Cardiac fibroblast (primary cell): ENCODE measurements around the gene TNS1.

Experiments
- DNase-seq, 2 donors: peaks; one replicate each; pipeline versions ENCODE4 v3.0.0 to v3.0.0-alpha.2; 2010; ENCODE audit warnings: low read depth in 2 of 2
- H3K4me3 ChIP-seq, 2 donors: replicated peaks in 1 of 2; 1 replicate in 1 of 2; 2 replicates in 1 of 2; pipeline ENCODE4 v1.5.1; 2011; ENCODE audit warnings: low read depth in 2 of 2, low read length in 2 of 2, mild to moderate bottlenecking in 2 of 2, moderate library complexity in 1 of 2
- TF ChIP-seq, protein P1 (sequence below): IDR thresholded peaks from one replicate; pipeline ENCODE4 v1.5.1; 2011; ENCODE audit warnings: low read depth, mild to moderate bottlenecking, low read length, inconsistent platforms

The TNS1 gene

DNA sequence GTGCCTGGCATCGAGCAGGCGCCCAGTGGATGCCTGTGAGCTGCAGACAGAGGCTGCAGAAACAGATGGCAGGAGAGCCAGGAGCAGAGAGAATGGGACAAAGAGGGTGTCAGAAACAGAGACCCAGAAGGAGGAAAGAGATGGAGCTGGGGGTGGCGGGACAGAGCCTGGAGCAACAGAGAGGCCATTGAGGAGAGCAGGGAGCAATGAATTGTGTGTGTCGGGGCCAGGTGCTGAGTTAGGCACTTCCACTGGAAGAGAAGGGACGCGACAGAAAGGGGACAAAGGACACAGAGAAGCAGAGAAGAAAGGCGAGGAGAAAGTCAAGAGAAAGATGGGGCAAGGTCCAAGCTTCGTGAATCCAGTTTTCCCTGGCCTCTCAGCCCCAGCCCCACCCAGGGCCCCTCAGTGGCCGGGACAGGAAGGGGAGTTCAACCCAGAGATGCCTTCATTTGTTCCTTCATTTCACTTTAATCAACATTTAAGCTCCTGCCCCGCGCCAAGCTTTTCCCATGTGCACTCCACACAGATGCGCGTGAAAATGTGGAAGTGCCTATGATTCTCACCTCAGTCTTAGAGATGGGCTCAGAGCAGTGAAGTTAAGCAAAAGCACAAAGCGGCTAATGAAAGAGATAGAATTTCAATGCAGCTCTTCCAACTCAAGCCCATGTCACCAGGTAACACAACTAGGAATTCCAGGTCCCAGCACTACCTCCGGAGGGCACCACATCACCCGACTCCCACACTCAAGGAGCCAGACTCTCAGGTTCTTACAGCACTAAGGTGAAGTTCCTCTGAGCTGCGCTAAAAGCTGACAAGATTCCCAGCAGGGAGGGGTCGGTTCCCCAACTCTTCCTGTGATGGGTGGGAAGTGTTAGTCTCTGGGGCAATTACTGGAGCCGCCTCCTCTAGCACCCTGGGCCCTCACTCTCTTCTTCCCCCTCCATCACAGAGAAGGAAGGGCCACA, 55.1 kb downstream of the TNS1 start:
- no peak for DNase-seq
- TF ChIP-seq, protein P1, sequence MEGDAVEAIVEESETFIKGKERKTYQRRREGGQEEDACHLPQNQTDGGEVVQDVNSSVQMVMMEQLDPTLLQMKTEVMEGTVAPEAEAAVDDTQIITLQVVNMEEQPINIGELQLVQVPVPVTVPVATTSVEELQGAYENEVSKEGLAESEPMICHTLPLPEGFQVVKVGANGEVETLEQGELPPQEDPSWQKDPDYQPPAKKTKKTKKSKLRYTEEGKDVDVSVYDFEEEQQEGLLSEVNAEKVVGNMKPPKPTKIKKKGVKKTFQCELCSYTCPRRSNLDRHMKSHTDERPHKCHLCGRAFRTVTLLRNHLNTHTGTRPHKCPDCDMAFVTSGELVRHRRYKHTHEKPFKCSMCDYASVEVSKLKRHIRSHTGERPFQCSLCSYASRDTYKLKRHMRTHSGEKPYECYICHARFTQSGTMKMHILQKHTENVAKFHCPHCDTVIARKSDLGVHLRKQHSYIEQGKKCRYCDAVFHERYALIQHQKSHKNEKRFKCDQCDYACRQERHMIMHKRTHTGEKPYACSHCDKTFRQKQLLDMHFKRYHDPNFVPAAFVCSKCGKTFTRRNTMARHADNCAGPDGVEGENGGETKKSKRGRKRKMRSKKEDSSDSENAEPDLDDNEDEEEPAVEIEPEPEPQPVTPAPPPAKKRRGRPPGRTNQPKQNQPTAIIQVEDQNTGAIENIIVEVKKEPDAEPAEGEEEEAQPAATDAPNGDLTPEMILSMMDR: no peak
- no peak overlapping the region for H3K4me3 ChIP-seq

DNA sequence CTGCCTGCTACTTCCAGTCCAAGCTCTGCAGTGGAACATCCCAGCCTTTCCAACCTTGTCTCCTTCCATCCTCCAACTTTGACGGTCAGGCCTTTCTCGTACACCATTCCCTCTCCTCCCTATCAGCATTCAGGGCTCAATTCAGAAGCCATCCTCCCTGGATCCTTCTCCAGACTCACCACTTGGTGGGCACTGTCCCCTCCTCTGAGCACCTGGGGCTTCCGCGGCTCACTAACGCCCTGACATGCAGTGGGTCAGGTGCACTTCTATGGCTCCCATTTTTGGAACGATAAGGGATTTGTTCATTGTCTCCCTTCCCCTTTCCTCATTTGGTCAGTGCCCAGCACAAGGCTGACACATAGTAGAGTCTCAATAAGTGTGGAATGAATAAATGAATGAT, 56.7 kb downstream of the TNS1 start:
- TF ChIP-seq, protein P1: no peak
- no peak overlapping the region for H3K4me3 ChIP-seq

DNA sequence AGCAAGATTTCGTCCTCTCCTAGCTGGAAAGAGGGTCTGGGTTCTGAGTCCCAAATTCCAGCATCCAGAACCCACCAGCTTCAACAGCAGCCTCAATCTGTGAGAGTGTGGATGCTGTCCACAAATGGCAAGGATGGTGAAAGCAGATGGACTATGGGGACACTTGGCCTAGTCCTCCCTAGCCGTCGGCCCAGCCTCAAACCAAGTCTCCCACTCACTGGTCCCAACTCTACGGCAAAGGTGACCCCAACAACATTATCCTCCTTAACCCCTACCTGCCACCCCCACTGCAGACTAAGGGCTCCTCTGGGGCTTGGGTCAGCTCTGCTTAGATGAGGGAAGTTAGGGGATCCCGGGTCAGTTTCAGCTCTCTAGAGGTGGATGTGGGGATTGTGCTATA, 57.3 kb downstream of the TNS1 start:
- no peak overlapping the region for H3K4me3 ChIP-seq
- TF ChIP-seq, protein P1: no peak

More for the DNA sequence above, 56.7 kb downstream of the TNS1 start:
- DNase-seq: no peak

DNA sequence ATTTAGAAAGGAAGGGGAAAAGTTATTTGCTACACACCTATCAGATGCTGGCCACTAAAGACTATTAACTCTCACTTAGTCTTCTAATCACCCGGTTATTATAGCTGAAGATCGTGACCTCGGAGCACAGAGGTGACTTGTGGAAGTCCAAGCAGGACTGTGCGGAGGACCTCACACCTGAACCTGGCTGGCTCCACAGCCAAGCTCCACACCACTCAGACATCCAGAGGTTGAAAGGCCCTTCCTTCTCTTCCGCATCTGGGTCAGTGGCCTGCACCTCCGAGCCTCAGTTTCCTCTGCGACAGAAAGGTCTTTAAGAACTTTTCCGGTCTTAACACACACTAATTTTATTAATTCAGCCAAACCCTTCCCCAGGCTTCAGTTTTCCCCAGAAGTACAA, 57.9 kb downstream of the TNS1 start:
- H3K4me3 ChIP-seq: no peak overlapping the region
- TF ChIP-seq, protein P1: no peak
- DNase-seq: no peak

More for the DNA sequence above, 57.3 kb downstream of the TNS1 start:
- DNase-seq: no peak

DNA sequence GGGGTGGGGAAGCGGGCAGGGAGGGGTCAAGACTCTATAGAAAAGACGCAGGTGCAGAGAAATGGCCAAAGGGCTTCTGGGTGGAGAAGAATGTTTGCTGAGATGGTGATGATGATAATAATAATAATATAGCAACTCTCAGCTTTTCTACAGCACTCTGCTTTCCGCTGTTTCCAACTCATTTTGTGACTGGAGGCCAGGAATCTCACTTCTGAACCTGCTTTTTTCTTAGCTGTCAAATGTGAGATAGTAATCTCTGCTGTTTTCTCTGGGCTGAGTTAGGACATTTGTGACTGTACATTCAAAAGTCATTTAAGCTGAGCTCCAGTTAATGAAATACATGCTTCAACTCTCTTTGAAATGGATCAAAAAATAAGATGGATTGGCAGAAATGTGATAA, 58.4 kb downstream of the TNS1 start:
- no peak for DNase-seq
- TF ChIP-seq, protein P1: no peak
- H3K4me3 ChIP-seq: peak overlapping the region in 1 of 2 donors; percentile 96

DNA sequence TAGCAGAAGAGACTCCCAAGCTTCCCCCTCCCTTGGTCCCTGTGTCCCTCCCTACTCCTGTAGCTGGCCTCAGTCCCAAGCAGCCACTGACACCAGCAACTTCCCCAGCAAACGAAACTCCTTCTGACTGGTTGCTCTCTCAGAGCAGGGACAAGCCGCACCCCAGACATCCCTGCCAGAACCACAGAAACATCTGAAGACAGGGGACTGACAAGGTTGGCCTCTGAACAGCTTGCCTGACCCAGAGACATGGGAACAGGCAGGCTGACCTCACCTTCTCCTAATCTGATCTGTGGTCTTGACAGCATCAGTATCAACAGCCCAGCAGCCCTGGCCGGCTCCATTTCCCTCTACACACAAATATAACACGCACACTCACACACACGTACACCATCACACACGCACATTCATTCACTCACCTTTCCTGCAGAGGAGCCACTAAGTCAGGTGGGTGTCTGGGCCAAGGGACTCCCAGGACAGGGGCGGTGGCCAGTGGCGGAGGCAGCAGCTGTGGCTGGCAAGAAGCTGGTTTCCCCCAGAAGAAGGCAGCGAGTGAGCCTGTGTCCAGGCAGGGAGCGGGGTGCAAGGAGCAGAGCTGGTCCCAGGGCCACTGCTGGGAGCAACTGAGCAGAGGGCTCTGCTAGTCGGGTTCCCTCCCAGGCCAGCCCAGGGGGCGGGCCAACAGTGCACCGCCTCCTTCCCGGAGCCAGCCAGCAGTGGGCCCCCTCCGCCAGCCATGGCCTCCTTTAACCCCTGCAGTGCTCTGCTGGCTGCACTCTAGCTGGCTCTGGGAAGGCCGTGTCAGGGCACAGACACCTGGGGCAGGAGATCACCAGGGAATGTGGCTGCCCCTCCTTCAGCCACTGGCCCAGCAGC, 59.1 kb downstream of the TNS1 start:
- TF ChIP-seq, protein P1: peak; percentile 28
- H3K4me3 ChIP-seq: peak overlapping the region; percentile 64 to 96
- DNase-seq: peak; percentile 75
